ENCODE results near the gene LRMDA. TPM values are rescaled to one million over a fixed set of nuclear protein-coding genes. Genes with fewer than 3 reads are reported as not detected.
A peak's percentile ranks its signal among the peaks of the same experiment; 100 is the strongest.

The LRMDA gene
- total RNA-seq, 2 donors from 2014 or later: 9.6 to 12.6 TPM

DNA sequence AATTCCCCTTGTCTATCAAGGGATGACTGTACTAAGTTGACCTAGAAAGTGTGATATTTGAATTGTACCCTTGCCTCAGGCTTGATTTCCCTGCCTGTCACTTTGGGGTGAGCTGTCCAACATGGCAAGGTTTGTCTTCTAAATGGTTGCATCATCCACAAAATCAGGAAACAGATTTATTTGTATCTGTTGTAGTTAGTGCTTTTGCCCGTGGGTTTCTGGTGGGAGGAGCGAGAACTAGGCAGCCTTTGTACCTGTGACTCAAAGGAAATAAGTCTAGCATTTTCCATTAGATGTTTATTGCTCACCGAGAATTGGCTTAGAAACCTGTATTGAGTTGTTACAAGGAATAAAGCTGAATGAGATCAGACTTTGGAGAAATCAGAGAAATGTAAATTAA lies 650.8 kb downstream of the LRMDA start:
- no peaks in the 10 kb centered on the region for H3K4me1 ChIP-seq (replicated peaks)
- TF ChIP-seq, protein P1, sequence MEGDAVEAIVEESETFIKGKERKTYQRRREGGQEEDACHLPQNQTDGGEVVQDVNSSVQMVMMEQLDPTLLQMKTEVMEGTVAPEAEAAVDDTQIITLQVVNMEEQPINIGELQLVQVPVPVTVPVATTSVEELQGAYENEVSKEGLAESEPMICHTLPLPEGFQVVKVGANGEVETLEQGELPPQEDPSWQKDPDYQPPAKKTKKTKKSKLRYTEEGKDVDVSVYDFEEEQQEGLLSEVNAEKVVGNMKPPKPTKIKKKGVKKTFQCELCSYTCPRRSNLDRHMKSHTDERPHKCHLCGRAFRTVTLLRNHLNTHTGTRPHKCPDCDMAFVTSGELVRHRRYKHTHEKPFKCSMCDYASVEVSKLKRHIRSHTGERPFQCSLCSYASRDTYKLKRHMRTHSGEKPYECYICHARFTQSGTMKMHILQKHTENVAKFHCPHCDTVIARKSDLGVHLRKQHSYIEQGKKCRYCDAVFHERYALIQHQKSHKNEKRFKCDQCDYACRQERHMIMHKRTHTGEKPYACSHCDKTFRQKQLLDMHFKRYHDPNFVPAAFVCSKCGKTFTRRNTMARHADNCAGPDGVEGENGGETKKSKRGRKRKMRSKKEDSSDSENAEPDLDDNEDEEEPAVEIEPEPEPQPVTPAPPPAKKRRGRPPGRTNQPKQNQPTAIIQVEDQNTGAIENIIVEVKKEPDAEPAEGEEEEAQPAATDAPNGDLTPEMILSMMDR (IDR thresholded peaks at IDR 0.05): no peak
- TF ChIP-seq POLR2AphosphoS5 (IDR thresholded peaks at IDR 0.05) (no peak), POLR2A (IDR thresholded peaks at IDR 0.05) (no peak)
- no peaks in the 10 kb centered on the region for H3K9me3 ChIP-seq
- no peak overlapping the region for H3K27ac ChIP-seq
- no peak overlapping the region for H3K4me3 ChIP-seq
- DNase-seq (ENCODE audit: low spot score): no peak
- intact Hi-C loops (cut with DNase I): loop anchor here (10.0 kb wide), 2 partner anchors 223 to 787 kb away; no protein-coding TSS in a partner anchor
- WGBS: 83% methylated on average over 3 of the region's 3 CpGs
- H3K36me3 ChIP-seq: no peaks in the 10 kb centered on the region
- H3K27me3 ChIP-seq (replicated peaks; ENCODE audit: insufficient read depth): no peaks in the 10 kb centered on the region

DNA sequence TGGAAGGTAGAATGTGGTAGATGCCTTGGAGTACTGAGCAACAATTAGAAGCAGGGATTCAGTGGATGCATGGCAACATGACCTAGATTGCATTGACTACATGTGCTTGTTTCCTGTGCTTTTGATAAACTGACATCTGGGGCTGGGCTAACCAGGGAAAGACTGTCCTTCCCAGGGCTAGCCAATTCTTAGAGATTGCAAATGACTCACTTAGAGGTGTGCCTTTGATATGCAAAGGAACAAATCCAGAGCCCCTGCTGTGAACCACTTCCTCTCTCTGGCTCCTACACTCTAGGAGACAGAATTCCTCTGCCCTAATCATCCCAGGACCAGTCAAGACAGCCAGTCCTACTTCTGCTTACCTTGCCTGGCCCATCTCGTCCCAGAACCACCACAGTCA lies 651.5 kb downstream of the LRMDA start:
- no peak for DNase-seq (ENCODE audit: low spot score)
- Histone ChIP-seq H3K27me3 (replicated peaks; ENCODE audit: insufficient read depth) (no peaks in the 10 kb centered on the region), H3K36me3 (no peaks in the 10 kb centered on the region), H3K9me3 (no peaks in the 10 kb centered on the region), H3K4me3 (no peak overlapping the region), H3K27ac (no peak overlapping the region), H3K4me1 (replicated peaks) (no peaks in the 10 kb centered on the region)
- intact Hi-C loops (cut with DNase I): loop anchor here (10.0 kb wide), 2 partner anchors 222 to 788 kb away; no protein-coding TSS in a partner anchor
- TF ChIP-seq, protein P1 (IDR thresholded peaks at IDR 0.05): no peak
- TF ChIP-seq POLR2AphosphoS5 (IDR thresholded peaks at IDR 0.05): no peak
- TF ChIP-seq POLR2A (IDR thresholded peaks at IDR 0.05): no peak
- WGBS: 100% methylated on average over 1 of the region's 1 CpG

DNA sequence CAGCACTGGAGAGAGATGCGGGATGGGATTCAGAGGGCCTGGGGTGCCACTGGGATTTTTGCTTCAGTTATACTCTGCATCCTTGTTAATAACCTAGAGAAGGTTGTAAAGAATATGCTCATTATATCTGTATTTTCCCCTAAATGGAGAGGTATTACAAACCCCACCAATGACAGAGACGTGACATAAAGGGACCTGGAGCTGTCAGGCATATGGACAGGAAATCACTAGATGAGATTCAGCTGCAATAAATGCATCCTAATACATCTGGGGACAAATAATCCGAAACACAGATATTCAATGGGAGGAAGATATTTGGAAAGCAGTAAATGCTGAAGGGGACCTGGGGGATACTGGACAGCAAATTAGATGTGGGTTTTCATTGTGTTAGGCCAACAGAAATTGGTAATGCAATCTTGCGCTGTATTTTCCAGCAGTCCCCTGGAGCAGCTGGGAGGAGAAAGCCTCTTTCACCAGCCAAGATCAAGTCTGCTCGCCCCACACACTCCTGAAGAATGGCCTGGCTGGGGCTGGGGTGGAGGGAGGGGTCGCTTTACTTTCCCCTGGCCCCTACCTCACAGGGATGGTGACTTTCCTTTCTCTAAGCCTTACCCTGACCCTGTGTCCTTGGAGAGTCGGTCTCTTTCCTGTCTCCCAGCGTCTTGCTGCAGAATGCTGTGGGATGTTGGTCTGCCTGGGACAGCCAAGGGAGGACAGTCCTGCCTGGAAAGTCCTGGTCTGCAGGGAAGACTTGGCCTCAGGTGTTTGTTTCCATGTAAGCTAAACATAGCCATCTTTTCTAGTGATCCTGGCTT lies 653.8 kb downstream of the LRMDA start:
- intact Hi-C loops (cut with DNase I): loop anchor here (5.0 to 10.0 kb wide), 6 partner anchors 48 to 790 kb away; no protein-coding TSS in a partner anchor
- no peaks in the 10 kb centered on the region for H3K27me3 ChIP-seq (replicated peaks; ENCODE audit: insufficient read depth)
- no peak overlapping the region for H3K27ac ChIP-seq
- TF ChIP-seq, protein P1 (IDR thresholded peaks at IDR 0.05): no peak
- TF ChIP-seq POLR2A (IDR thresholded peaks at IDR 0.05) (no peak), POLR2AphosphoS5 (IDR thresholded peaks at IDR 0.05) (no peak)
- whole genome bisulfite sequencing: 92% methylated on average over 8 of the region's 8 CpGs
- no peaks in the 10 kb centered on the region for H3K4me1 ChIP-seq (replicated peaks)
- H3K9me3 ChIP-seq: no peaks in the 10 kb centered on the region
- H3K4me3 ChIP-seq: no peak overlapping the region
- no peak for DNase-seq (ENCODE audit: low spot score)
- no peaks in the 10 kb centered on the region for H3K36me3 ChIP-seq

DNA sequence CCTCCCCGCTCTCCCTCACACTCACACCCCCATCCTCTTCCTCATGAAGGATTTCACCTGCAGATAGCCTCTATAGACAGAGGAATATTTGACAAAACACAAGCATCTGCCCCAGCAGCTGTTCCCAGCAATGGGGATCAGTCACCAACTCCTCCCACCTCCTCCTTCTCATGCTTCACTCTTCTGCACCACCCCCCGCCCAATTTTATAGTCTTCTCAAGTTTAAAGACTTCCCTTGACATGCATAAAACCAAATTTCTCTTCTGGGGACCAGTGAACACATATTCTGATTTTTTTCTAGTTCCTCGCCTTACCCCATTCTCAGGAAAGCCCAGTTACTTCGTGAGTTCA lies 654.4 kb downstream of the LRMDA start:
- H3K9me3 ChIP-seq: no peaks in the 10 kb centered on the region
- H3K4me1 ChIP-seq (replicated peaks): no peaks in the 10 kb centered on the region
- H3K4me3 ChIP-seq: no peak overlapping the region
- peak overlapping the region in 1 of 2 donors; percentile 13 for H3K27ac ChIP-seq
- H3K36me3 ChIP-seq: no peaks in the 10 kb centered on the region
- 89% methylated on average over 4 of the region's 4 CpGs for WGBS
- H3K27me3 ChIP-seq (replicated peaks; ENCODE audit: insufficient read depth): no peaks in the 10 kb centered on the region
- TF ChIP-seq, protein P1 (IDR thresholded peaks at IDR 0.05): no peak
- TF ChIP-seq POLR2AphosphoS5 (IDR thresholded peaks at IDR 0.05): no peak
- no peak for TF ChIP-seq POLR2A (IDR thresholded peaks at IDR 0.05)
- intact Hi-C loops (cut with DNase I): loop anchor here (2.0 to 10.0 kb wide), 7 partner anchors 48 to 791 kb away; no protein-coding TSS in a partner anchor
- DNase-seq (ENCODE audit: low spot score): no peak
